GM23338 (cell line): ENCODE measurements around the gene CCR7.

ENCODE experiments used
- EZH2 ChIP-seq: fragments of 200-600 bp; sonication (generic); IDR thresholded peaks from one replicate; pipeline ENCODE4 v1.8.0; 2017; ENCODE audit warnings: antibody characterized with exemption, mild to moderate bottlenecking, low read depth; ENCODE audit not compliant: unreplicated experiment
- JUNB ChIP-seq: IDR thresholded peaks from one replicate; pipeline ENCODE4 v1.6.1; 2016; ENCODE audit warnings: antibody characterized with exemption; ENCODE audit not compliant: unreplicated experiment
- ZNF462 ChIP-seq: fragments of 250-450 bp; sonication (Bioruptor Pico); IDR thresholded peaks from 2 replicates; pipeline ENCODE4 v1.5.0; 2020; ENCODE audit warnings: mild to moderate bottlenecking, moderate library complexity
- TF ChIP-seq, protein P1 (sequence below), 2 experiments: fragments of 200-600 bp in 1 of 2; sonication (generic) in 1 of 2; conservative IDR thresholded peaks; 2 replicates each; pipeline versions ENCODE4 v1.5.1 to v1.6.1; 2016 to 2017; ENCODE audit warnings: antibody characterized with exemption in 2 of 2, low read depth in 2 of 2, mild to moderate bottlenecking in 2 of 2, moderate library complexity in 1 of 2

DNA sequence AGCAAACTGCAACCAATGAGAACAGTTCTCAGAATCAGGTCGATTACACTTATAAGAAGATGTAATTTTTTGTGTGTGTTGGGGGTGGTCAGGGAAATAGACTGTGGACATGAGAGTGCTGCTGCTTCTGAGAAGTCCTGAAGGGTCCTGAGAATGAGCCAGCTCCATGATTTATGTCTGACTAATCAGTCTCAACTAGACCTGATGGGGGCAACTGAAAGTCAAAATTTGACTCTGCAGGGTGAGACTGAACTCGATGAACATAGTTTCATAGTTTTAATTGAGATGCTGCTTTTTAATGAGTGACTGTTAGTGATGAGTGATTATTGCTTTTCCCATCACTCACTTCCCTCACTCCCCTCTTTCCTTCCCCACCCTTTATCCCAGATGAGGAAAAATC is 45.1 kb upstream of the CCR7 start:
- TF ChIP-seq, protein P1, sequence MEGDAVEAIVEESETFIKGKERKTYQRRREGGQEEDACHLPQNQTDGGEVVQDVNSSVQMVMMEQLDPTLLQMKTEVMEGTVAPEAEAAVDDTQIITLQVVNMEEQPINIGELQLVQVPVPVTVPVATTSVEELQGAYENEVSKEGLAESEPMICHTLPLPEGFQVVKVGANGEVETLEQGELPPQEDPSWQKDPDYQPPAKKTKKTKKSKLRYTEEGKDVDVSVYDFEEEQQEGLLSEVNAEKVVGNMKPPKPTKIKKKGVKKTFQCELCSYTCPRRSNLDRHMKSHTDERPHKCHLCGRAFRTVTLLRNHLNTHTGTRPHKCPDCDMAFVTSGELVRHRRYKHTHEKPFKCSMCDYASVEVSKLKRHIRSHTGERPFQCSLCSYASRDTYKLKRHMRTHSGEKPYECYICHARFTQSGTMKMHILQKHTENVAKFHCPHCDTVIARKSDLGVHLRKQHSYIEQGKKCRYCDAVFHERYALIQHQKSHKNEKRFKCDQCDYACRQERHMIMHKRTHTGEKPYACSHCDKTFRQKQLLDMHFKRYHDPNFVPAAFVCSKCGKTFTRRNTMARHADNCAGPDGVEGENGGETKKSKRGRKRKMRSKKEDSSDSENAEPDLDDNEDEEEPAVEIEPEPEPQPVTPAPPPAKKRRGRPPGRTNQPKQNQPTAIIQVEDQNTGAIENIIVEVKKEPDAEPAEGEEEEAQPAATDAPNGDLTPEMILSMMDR (conservative IDR thresholded peaks at IDR 0.05; ENCODE audit: low read depth in 2 of 2): no peak
- TF ChIP-seq ZNF462 (CRISPR knock-in tag) (no peak), EZH2 (no peak), JUNB (no peak)
